Activated CD4-positive, alpha-beta T cell treated with anti-CD3 and anti-CD28 coated beads for 36 hours (primary cell): ENCODE results near the gene TCTN2. TPM values are rescaled to one million over a fixed set of nuclear protein-coding genes. Genes with fewer than 3 reads are reported as not detected.

Source experiments
- ATAC-seq: fragments of 200-7000 bp; cut with Tn5 transposase; one replicate; pipeline ENCODE4 v1.10.0; 2021; ENCODE audit warnings: mild to moderate bottlenecking, moderate library complexity
- CTCF ChIA-PET: fragments of 350-600 bp; sonication (Branson Sonifier 250); formaldehyde crosslinking; loops from one replicate; lab custom pipeline; 2021; ENCODE audit warnings: antibody characterized with exemption; lab: Charles Lee
- POLR2A ChIA-PET: fragments of 350-600 bp; sonication (Branson Sonifier 250); formaldehyde crosslinking; loops from one replicate; lab custom pipeline; 2021; ENCODE audit warnings: antibody characterized with exemption, inconsistent platforms; lab: Charles Lee
- DNase-seq: peaks from one replicate; pipeline ENCODE4 v3.0.0-alpha.2; 2020
- H3K27ac Mint-ChIP-seq: one replicate; pipeline ENCODE4 v1.8.0; 2021; ENCODE audit warnings: mixed read lengths
- H3K27me3 Mint-ChIP-seq: one replicate; pipeline ENCODE4 v1.8.0; 2021; ENCODE audit warnings: mixed read lengths
- H3K36me3 Mint-ChIP-seq: one replicate; pipeline ENCODE4 v1.8.0; 2021; ENCODE audit warnings: low read depth, mixed read lengths
- H3K4me1 Mint-ChIP-seq: one replicate; pipeline ENCODE4 v1.8.0; 2021; ENCODE audit warnings: mixed read lengths
- H3K4me3 Mint-ChIP-seq: one replicate; pipeline ENCODE4 v1.8.0; 2021; ENCODE audit warnings: mild to moderate bottlenecking, moderate library complexity, mixed read lengths
- H3K9me3 Mint-ChIP-seq: one replicate; pipeline ENCODE4 v1.8.0; 2021; ENCODE audit warnings: low read depth, mixed read lengths
- intact Hi-C, 2 experiments: fragments of 100-400 bp; cut with DNase I in 1 of 2; cut with micrococcal nuclease in 1 of 2; formaldehyde crosslinking; loops; one replicate each; pipeline versions ENCODE4 v1.14.2 to v1.15.1; 2022 to 2024; cut with DNase I, micrococcal nuclease
- total RNA-seq, 2 experiments: library from RNA; stranded (reverse); gene quantifications; one replicate each; pipeline ENCODE4 v1.2.3, GENCODE V29; 2021

The TCTN2 gene
- total RNA-seq, 2 experiments from 2014 or later, result 4.4 to 4.5 TPM

DNA sequence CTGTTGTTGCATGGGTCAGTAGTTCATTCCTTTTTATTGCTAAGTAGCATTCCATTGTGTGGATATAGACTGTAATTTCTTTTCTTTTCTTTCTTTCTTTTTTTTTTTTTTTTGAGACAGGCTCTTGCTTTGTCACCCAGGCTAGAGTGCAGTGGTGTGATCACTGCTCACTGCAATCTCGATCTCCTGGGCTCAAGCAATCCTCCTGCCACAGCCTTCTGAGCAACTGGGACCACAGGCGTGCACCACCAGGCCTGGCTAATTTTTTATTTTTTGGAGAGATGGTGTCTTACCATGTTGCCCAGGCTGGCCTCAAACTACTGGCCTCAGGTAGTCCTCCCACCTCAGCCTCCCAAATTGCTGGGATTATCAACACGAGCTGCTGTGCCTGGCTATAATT is 46.4 kb downstream of the TCTN2 start:
- CTCF ChIA-PET, result interaction anchor here (0.6 to 1.1 kb wide), 4 partner anchors 9 to 1187 kb away, joined by 3 to 5 read pairs (median 4); partner anchors contain the start of gene CCDC62
- H3K4me1 Mint-ChIP-seq, result peaks cover 66% of the 10 kb centered on the region

GRCh38 chr12:123720141-123720814 is 49.4 kb downstream of the TCTN2 start:
- intact Hi-C loops, result no loop called here
- Mint-ChIP-seq H3K9me3 (no peaks in the 10 kb centered on the region), H3K36me3 (peaks cover 60% of the 10 kb centered on the region), H3K4me3 (no peak overlapping the region), H3K4me1 (peaks cover 65% of the 10 kb centered on the region), H3K27me3 (no peaks in the 10 kb centered on the region), H3K27ac (peak overlapping the region; percentile 93)
- ATAC-seq (peak; percentile 54), DNase-seq (no peak)
- POLR2A ChIA-PET, result no interaction called here
- CTCF ChIA-PET, result no interaction called here

More for the DNA sequence above, 46.4 kb downstream of the TCTN2 start:
- no peak for DNase-seq
- Mint-ChIP-seq H3K27me3 (no peaks in the 10 kb centered on the region), H3K9me3 (no peaks in the 10 kb centered on the region), H3K27ac (peak overlapping the region; percentile 69), H3K4me3 (no peak overlapping the region), H3K36me3 (peaks cover 52% of the 10 kb centered on the region)
- POLR2A ChIA-PET, result no interaction called here
- no peak for ATAC-seq
- intact Hi-C loops, result loop anchor here (10.0 kb wide), 2 partner anchors 263 to 847 kb away; partner anchors contain the start of genes NCOR2 (in 1 of the 2) and SNRNP35 (in 1 of the 2)

DNA sequence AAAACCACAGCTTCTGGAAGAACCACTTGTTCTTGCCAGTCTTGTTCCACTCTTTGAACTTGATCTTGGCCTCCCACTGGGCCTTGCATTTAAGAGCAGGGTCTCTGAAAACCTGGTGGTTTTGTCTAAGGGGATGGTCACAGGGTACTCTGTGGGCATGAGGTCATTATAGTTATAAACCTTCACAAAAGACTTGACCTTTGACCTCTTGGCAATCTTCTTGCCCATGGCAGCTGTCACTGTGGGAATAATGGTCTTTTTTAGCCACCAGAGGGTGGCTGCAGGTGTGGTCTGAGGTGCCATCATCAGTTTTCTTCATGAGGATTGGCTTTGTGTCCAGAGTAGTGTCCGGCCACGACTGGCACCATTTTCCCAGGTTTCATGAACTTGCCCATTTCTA is 50.3 kb downstream of the TCTN2 start:
- Mint-ChIP-seq H3K27me3 (no peaks in the 10 kb centered on the region), H3K36me3 (peaks cover 64% of the 10 kb centered on the region), H3K4me1 (peaks cover 66% of the 10 kb centered on the region), H3K9me3 (no peaks in the 10 kb centered on the region), H3K4me3 (no peak overlapping the region), H3K27ac (peak overlapping the region; percentile 78)
- ATAC-seq (no peak), DNase-seq (no peak)
- POLR2A ChIA-PET, result interaction anchor here (4.1 kb wide), 1 partner anchor 7 kb away, joined by 24 read pairs; no protein-coding TSS in a partner anchor
- CTCF ChIA-PET, result no interaction called here
- intact Hi-C loops, result no loop called here

DNA sequence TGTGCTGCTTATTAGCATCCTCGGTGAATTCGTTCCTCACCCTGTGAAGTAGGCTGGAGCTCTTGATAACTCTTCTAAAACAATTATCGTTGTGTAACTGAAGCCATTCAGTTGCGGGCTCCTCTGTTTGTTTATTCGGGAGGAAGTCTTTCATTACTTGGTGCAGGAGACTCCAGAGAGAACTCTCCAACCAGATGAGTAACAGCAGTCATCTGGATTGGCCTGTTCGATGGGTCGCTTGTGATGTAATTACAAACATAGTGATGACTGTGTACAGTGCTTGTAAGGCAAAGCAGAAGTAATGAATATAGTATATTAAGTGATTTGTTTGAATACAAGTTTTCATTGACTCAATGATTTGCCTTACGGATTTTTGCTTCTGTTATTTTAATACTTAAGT is 52.1 kb downstream of the TCTN2 start:
- H3K4me3 Mint-ChIP-seq, result no peak overlapping the region
- intact Hi-C loops, result loop anchor here in 1 of 2 experiments (1.0 kb wide), 1 partner anchor 8 kb away; no protein-coding TSS in a partner anchor
- CTCF ChIA-PET, result interaction anchor here (0.7 kb wide), 1 partner anchor 12 kb away, joined by 5 read pairs; no protein-coding TSS in a partner anchor

GRCh38 chr12:123723765-123724164 is 52.9 kb downstream of the TCTN2 start:
- Mint-ChIP-seq H3K9me3 (no peaks in the 10 kb centered on the region), H3K36me3 (peaks cover 69% of the 10 kb centered on the region), H3K27ac (peak overlapping the region; percentile 51), H3K4me3 (no peak overlapping the region), H3K4me1 (peaks cover 58% of the 10 kb centered on the region), H3K27me3 (no peaks in the 10 kb centered on the region)
- POLR2A ChIA-PET, result interaction anchor here (0.7 to 4.1 kb wide), 2 partner anchors 10 to 1051 kb away, joined by 3 to 24 read pairs; no protein-coding TSS in a partner anchor
- intact Hi-C loops, result loop anchor here in 1 of 2 experiments (1.0 kb wide), 1 partner anchor 8 kb away; no protein-coding TSS in a partner anchor
- CTCF ChIA-PET, result interaction anchor here (4.0 kb wide), 1 partner anchor 10 kb away, joined by 24 read pairs; the partner anchor contains the start of gene ATP6V0A2
- DNase-seq (no peak), ATAC-seq (peak; percentile 28)

More for the DNA sequence above, 52.1 kb downstream of the TCTN2 start:
- ATAC-seq (no peak), DNase-seq (no peak)
- POLR2A ChIA-PET, result interaction anchor here (0.5 to 4.1 kb wide), 2 partner anchors 9 to 65 kb away, joined by 3 to 24 read pairs; no protein-coding TSS in a partner anchor
- Mint-ChIP-seq H3K9me3 (no peaks in the 10 kb centered on the region), H3K36me3 (peaks cover 66% of the 10 kb centered on the region), H3K27me3 (no peaks in the 10 kb centered on the region), H3K27ac (peak overlapping the region; percentile 73), H3K4me1 (peaks cover 56% of the 10 kb centered on the region)

DNA sequence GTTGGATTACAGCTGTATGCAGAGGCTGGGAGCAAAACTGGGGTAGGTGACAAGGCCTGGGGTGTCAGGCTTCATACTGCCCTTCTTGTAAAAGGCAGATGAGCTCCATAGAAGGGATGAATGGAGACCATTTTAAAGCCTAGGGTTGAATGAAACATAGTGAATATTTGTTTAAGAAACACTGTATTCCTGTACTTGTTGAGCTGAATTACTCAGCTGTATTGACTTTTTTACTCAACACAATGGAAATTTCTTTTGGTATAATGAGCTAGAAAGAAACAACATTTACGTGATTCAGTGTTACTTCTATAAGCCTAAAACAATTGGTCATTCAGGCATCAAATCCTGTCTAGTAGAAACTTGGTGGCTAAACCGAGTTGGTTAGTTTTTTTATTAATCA is 55.3 kb downstream of the TCTN2 start:
- no peaks in the 10 kb centered on the region for H3K27me3 Mint-ChIP-seq
- POLR2A ChIA-PET, result interaction anchor here (1.5 kb wide), 1 partner anchor 11 kb away, joined by 13 read pairs; no protein-coding TSS in a partner anchor

GRCh38 chr12:123726962-123727361 is 56.0 kb downstream of the TCTN2 start:
- peak overlapping the region; percentile 76 for H3K27ac Mint-ChIP-seq
- H3K4me3 Mint-ChIP-seq, result no peak overlapping the region
- CTCF ChIA-PET, result interaction anchor here (1.4 to 4.0 kb wide), 2 partner anchors 9 to 14 kb away, joined by 3 to 24 read pairs; partner anchors contain the start of gene ATP6V0A2
- POLR2A ChIA-PET, result interaction anchor here (1.5 kb wide), 1 partner anchor 12 kb away, joined by 13 read pairs; no protein-coding TSS in a partner anchor
- DNase-seq (no peak), ATAC-seq (no peak)
- peaks cover 61% of the 10 kb centered on the region for H3K36me3 Mint-ChIP-seq
- H3K4me1 Mint-ChIP-seq, result peaks cover 38% of the 10 kb centered on the region
- no peaks in the 10 kb centered on the region for H3K27me3 Mint-ChIP-seq
- H3K9me3 Mint-ChIP-seq, result no peaks in the 10 kb centered on the region
- intact Hi-C loops, result no loop called here

More for the DNA sequence above, 55.3 kb downstream of the TCTN2 start:
- Mint-ChIP-seq H3K27ac (peak overlapping the region; percentile 76), H3K4me3 (no peak overlapping the region), H3K9me3 (no peaks in the 10 kb centered on the region), H3K36me3 (peaks cover 61% of the 10 kb centered on the region), H3K4me1 (peaks cover 35% of the 10 kb centered on the region)
- DNase-seq (no peak), ATAC-seq (peak; percentile 66)
- intact Hi-C loops, result no loop called here
- CTCF ChIA-PET, result interaction anchor here (0.7 to 4.0 kb wide), 3 partner anchors 9 to 13 kb away, joined by 3 to 24 read pairs (median 3); partner anchors contain the start of gene ATP6V0A2

DNA sequence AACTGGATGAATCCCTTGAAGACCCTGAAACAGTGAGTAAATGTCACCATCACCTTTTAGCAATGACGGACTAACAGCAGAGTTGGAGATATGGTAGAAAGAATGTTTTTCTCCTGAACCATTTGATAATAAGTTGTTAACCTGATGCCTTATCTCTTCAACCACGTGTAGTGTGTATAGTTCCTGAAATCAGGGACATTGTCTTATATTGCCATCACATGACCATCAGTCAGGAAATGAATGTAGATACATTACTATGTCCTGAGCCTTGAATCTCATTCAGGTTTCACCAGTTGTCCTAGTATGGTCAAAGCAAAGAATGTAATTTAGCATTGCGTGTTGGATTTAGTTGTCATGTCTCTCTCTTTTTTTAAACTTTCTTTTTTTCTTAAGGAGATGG is 57.0 kb downstream of the TCTN2 start:
- CTCF ChIA-PET, result no interaction called here
- intact Hi-C loops, result no loop called here
- DNase-seq (no peak), ATAC-seq (no peak)
- Mint-ChIP-seq H3K36me3 (peaks cover 65% of the 10 kb centered on the region), H3K4me1 (peaks cover 44% of the 10 kb centered on the region), H3K27ac (peak overlapping the region; percentile 4), H3K27me3 (no peaks in the 10 kb centered on the region), H3K4me3 (no peak overlapping the region), H3K9me3 (no peaks in the 10 kb centered on the region)
- POLR2A ChIA-PET, result no interaction called here

DNA sequence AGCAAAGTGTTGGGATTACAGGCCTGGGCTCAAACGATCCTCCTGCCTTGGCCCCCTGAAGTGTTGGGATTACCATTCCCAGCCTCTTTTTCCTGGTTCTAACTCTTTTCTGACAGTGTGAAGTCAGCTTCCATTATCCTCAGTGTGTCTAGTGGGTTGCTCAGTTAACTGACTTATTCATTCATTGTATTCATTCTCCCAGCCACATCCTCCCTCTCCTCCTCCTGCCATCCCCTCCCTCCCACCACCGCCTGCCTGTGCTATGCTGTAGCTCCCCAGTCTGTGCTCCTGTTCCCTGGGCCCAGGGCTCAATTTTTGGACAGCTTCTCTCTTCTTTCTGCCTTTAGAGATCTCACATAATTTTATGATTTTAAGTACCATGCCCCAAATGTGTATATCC is 60.7 kb downstream of the TCTN2 start:
- Mint-ChIP-seq H3K27ac (peak overlapping the region; percentile 47), H3K4me3 (no peak overlapping the region), H3K9me3 (no peaks in the 10 kb centered on the region), H3K4me1 (peaks cover 25% of the 10 kb centered on the region), H3K27me3 (no peaks in the 10 kb centered on the region), H3K36me3 (peaks cover 73% of the 10 kb centered on the region)
- ChIA-PET CTCF (interaction anchor here (1.4 kb wide), 1 partner anchor 20 kb away, joined by 4 read pairs; no protein-coding TSS in a partner anchor), POLR2A (interaction anchor here (1.2 kb wide), 1 partner anchor 16 kb away, joined by 3 read pairs; no protein-coding TSS in a partner anchor)
- no peak for DNase-seq
- no peak for ATAC-seq
- intact Hi-C loops, result no loop called here

DNA sequence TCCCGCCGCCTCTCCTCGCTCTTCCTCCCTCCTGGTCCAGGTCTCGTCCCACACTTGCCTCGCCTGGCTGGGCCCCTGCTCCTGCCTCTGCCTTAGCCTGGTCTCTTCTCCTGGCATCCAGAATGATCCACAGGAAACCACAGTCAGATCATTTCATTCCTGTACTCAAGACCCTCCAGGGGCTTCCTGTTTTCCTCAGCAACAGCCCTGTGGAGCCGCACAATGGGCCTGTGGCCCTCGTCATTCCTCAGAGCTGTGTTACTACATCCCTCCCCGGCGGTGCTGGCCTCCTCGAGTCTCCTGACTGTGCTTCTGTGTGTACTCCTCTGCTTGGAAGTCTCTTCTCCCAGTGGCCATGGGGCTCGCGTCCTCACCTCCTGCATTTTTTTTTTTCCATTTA is 61.3 kb downstream of the TCTN2 start:
- H3K4me1 Mint-ChIP-seq, result peaks cover 23% of the 10 kb centered on the region
- H3K4me3 Mint-ChIP-seq, result no peak overlapping the region
- no peaks in the 10 kb centered on the region for H3K27me3 Mint-ChIP-seq
- intact Hi-C loops, result no loop called here
- ChIA-PET CTCF (no interaction called here), POLR2A (no interaction called here)
- DNase-seq, result no peak
- H3K27ac Mint-ChIP-seq, result no peak overlapping the region
- ATAC-seq, result no peak
- peaks cover 74% of the 10 kb centered on the region for H3K36me3 Mint-ChIP-seq
- H3K9me3 Mint-ChIP-seq, result no peaks in the 10 kb centered on the region

GRCh38 chr12:123733229-123733628 is 62.3 kb downstream of the TCTN2 start:
- Mint-ChIP-seq H3K27me3 (no peaks in the 10 kb centered on the region), H3K4me1 (peaks cover 23% of the 10 kb centered on the region), H3K9me3 (no peaks in the 10 kb centered on the region), H3K36me3 (peaks cover 70% of the 10 kb centered on the region), H3K27ac (peak overlapping the region; percentile 44), H3K4me3 (no peak overlapping the region)
- intact Hi-C loops, result no loop called here
- ATAC-seq, result no peak
- ChIA-PET POLR2A (interaction anchor here (0.6 kb wide), 1 partner anchor 21 kb away, joined by 4 read pairs; the partner anchor contains the start of gene ATP6V0A2), CTCF (interaction anchor here (0.6 to 0.7 kb wide), 2 partner anchors 25 to 46 kb away, joined by 3 to 4 read pairs; no protein-coding TSS in a partner anchor)
- no peak for DNase-seq
